Ovary (tissue), 9 donors: ENCODE results near the gene LHX4. TPM values are rescaled to one million over a fixed set of nuclear protein-coding genes. Genes with fewer than 3 reads are reported as not detected.

Experiments
- DNase-seq, 5 donors: peaks; one replicate each; pipeline ENCODE4 v3.0.0-alpha.2; 2019 to 2020
- H3K27ac ChIP-seq, 2 donors: fragments of 200-600 bp; one replicate each; pipeline versions ENCODE4 v1.5.1 to v1.8.0; 2019 to 2022
- H3K27me3 ChIP-seq: fragments of 200-600 bp; one replicate; pipeline ENCODE4 v1.8.0; 2022
- H3K36me3 ChIP-seq: fragments of 200-600 bp; sonication (generic); one replicate; pipeline ENCODE4 v1.5.1; 2019
- H3K4me1 ChIP-seq: one replicate; pipeline ENCODE4 v1.8.1; 2013; ENCODE audit warnings: mild to moderate bottlenecking, moderate library complexity; ENCODE audit not compliant: insufficient read depth
- H3K4me3 ChIP-seq: fragments of 200-600 bp; sonication (generic); one replicate; pipeline ENCODE4 v1.5.1; 2017
- H3K9me3 ChIP-seq, 2 donors: fragments of 200-600 bp in 1 of 2; sonication (generic) in 1 of 2; one replicate each; pipeline versions ENCODE4 v1.5.1 to v1.8.1; 2013 to 2019; ENCODE audit warnings: mild to moderate bottlenecking in 1 of 2, moderate library complexity in 1 of 2
- EP300 ChIP-seq: sonication (generic); formaldehyde crosslinking; IDR thresholded peaks from one replicate; pipeline ENCODE4 v1.6.1; 2017; ENCODE audit warnings: antibody characterized with exemption
- POLR2A ChIP-seq: fragments of 450-650 bp; IDR thresholded peaks from one replicate; pipeline ENCODE4 v1.6.1; 2017; ENCODE audit warnings: antibody characterized with exemption, mild to moderate bottlenecking, moderate library complexity
- WGBS, 3 donors: extraction: QIAGEN DNeasy Blood & Tissue Kit in 1 of 3; methylation state at CpG; one replicate each; pipeline versions ENCODE4 v1.1.5 to v1.1.7; 2013 to 2017; 5-methylcytosine and 5-hydroxymethylcytosine counted together
- intact Hi-C, 4 donors: fragments of 100-400 bp; cut with DNase I; formaldehyde crosslinking; loops; one replicate each; pipeline versions ENCODE4 v1.11.0 to v1.15.1; 2022 to 2023
- polyA plus RNA-seq, 2 donors: library from polyadenylated mRNA; stranded (reverse); fragments of 200-250 nt in 1 of 2; fragments of 350-450 nt in 1 of 2; fragmentation: Illumina TruSeq in 1 of 2; extraction: RNeasy Lipid Tissue Mini Kit (QIAGEN cat#74804) in 1 of 2; gene quantifications; one replicate each; pipeline ENCODE4 v1.2.3, GENCODE V29; 2013 to 2014
- total RNA-seq, 7 donors: library from RNA; depleted of rRNA in 2 of 7; stranded (reverse); fragments of >200 nt in 2 of 7; fragmentation: NEBNext Ultra II Directional in 3 of 7; extraction: Animal tissue kit (Norgen Biotek cat#: 25700) in 3 of 7; gene quantifications; one replicate each; pipeline versions ENCODE4 v1.1.0 to v1.2.4, GENCODE V29; 2016 to 2023
- TF ChIP-seq, protein P1 (sequence below), 3 donors: fragments of 450-650 bp in 2 of 3; fragments of 200-600 bp in 1 of 3; IDR thresholded peaks; one replicate each; pipeline versions ENCODE4 v1.5.1 to v1.8.0; 2016 to 2022; ENCODE audit warnings: antibody characterized with exemption in 3 of 3, mild to moderate bottlenecking in 1 of 3
- donor health status: DM: no; HTN: no; CAD: no; lungs with moderate emphysema.
- donor health status: DM: no; HTN: no; CAD: no.
- donor health status: Bipolar disorder and iron deficiency.
- donor health status: DM: yes; HTN: yes; CAD: no.
- donor health status: DM: no; HTN: no; CAD: no.
- donor health status: DM: yes; HTN: yes; CAD: no.

Gene LHX4
- total and polyA plus RNA-seq, 9 donors: 0.05 to 0.10 TPM; not detected in 7

DNA sequence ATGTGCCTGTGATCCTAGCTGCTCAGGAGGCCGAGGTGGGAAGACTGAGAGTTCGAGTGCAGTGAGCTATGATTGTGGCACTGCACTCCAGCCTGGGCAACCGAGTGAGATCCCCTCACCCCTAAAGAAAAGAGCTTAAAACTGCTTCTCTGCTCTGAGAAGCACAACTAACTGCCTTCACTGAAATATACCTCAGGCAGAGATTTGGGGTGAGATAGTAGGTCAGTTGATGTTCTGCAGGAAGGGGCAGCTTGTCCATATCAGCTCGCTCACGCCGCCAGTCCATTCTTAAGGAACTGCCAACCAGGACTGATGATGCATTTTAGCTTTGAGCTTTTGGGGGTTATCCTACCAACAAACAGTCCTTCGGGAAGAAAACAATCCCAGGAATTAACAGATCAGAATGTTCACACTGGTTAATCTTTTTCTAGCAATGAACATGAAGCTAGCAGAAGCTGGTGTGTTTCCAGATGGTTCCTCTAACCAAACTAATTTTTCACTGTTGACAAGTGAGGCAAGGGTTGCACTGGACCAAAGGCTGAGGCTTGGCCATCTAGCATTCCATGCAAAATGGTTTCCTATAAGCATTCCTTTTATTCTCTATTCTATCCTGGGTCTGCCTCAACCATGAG lies 31.6 kb downstream of the LHX4 start:
- Histone ChIP-seq H3K27me3 (no peaks in the 10 kb centered on the region), H3K9me3 (no peaks in the 10 kb centered on the region), H3K4me3 (no peak overlapping the region), H3K36me3 (no peaks in the 10 kb centered on the region), H3K4me1 (no peaks in the 10 kb centered on the region), H3K27ac (no peak overlapping the region)
- intact Hi-C loops: no loop called here
- 52 to 70% (median 57%) methylated on average over 7 of the region's 7 CpGs for WGBS, 3 donors
- TF ChIP-seq POLR2A (no peak), EP300 (no peak)
- TF ChIP-seq, protein P1, sequence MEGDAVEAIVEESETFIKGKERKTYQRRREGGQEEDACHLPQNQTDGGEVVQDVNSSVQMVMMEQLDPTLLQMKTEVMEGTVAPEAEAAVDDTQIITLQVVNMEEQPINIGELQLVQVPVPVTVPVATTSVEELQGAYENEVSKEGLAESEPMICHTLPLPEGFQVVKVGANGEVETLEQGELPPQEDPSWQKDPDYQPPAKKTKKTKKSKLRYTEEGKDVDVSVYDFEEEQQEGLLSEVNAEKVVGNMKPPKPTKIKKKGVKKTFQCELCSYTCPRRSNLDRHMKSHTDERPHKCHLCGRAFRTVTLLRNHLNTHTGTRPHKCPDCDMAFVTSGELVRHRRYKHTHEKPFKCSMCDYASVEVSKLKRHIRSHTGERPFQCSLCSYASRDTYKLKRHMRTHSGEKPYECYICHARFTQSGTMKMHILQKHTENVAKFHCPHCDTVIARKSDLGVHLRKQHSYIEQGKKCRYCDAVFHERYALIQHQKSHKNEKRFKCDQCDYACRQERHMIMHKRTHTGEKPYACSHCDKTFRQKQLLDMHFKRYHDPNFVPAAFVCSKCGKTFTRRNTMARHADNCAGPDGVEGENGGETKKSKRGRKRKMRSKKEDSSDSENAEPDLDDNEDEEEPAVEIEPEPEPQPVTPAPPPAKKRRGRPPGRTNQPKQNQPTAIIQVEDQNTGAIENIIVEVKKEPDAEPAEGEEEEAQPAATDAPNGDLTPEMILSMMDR (IDR thresholded peaks at IDR 0.05): no peak
- no peak for DNase-seq

GRCh38 chr1:180262628-180263488 lies 32.8 kb downstream of the LHX4 start:
- H3K27me3 ChIP-seq: no peaks in the 10 kb centered on the region
- no peak for TF ChIP-seq POLR2A
- TF ChIP-seq EP300: no peak
- TF ChIP-seq, protein P1 (IDR thresholded peaks at IDR 0.05): no peak
- no peaks in the 10 kb centered on the region for H3K4me1 ChIP-seq
- DNase-seq: no peak
- WGBS, 3 donors: 59 to 66% (median 60%) methylated on average over 12 of the region's 12 CpGs
- no peaks in the 10 kb centered on the region for H3K9me3 ChIP-seq
- H3K36me3 ChIP-seq: no peaks in the 10 kb centered on the region
- H3K27ac ChIP-seq: no peak overlapping the region
- no peak overlapping the region for H3K4me3 ChIP-seq
- intact Hi-C loops: no loop called here

DNA sequence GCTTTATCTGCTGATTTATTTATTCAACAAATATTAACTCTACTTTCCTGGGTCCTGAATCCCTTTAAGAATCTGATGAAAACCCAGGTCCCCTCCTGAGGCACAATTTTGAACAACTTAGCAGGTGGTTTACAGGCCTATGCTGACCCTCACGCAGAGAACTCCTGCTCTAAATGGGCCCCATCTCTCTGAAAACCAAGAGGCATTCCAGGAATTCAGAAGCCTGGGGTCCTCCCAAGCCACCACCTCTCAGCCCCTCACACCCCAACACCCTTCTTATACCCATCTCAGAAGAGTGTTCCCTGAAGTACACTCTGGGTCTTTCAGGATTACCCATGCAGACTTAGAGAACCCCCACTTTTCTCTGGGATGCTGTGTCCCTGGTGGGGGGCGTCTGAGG lies 34.5 kb downstream of the LHX4 start:
- no peak for DNase-seq
- TF ChIP-seq EP300: no peak
- TF ChIP-seq, protein P1 (IDR thresholded peaks at IDR 0.05): no peak
- intact Hi-C loops: no loop called here

GRCh38 chr1:180265201-180265600 lies 35.1 kb downstream of the LHX4 start:
- WGBS, 3 donors: 46 to 70% (median 48%) methylated on average over 9 of the region's 9 CpGs
- no peak overlapping the region for H3K27ac ChIP-seq
- no peak for DNase-seq

More for the DNA sequence above, 34.5 kb downstream of the LHX4 start:
- Histone ChIP-seq H3K4me3 (no peak overlapping the region), H3K27ac (no peak overlapping the region), H3K4me1 (no peaks in the 10 kb centered on the region), H3K36me3 (no peaks in the 10 kb centered on the region), H3K27me3 (no peaks in the 10 kb centered on the region), H3K9me3 (no peaks in the 10 kb centered on the region)
- WGBS, 3 donors: 38 to 59% (median 39%) methylated on average over 2 of the region's 2 CpGs

More at GRCh38 chr1:180265201-180265600, 35.1 kb downstream of the LHX4 start:
- intact Hi-C loops: no loop called here
- H3K36me3 ChIP-seq: no peaks in the 10 kb centered on the region
- no peaks in the 10 kb centered on the region for H3K4me1 ChIP-seq
- H3K4me3 ChIP-seq: no peak overlapping the region
- no peak for TF ChIP-seq EP300
- TF ChIP-seq, protein P1 (IDR thresholded peaks at IDR 0.05): no peak
- no peaks in the 10 kb centered on the region for H3K9me3 ChIP-seq
- no peaks in the 10 kb centered on the region for H3K27me3 ChIP-seq
